ENCODE results near the gene SLC6A20. TPM values are rescaled to one million over a fixed set of nuclear protein-coding genes. Genes with fewer than 3 reads are reported as not detected.

Gene SLC6A20
- total and polyA plus RNA-seq, 2 experiments from 2014 or later, result 0.05 to 0.14 TPM

DNA sequence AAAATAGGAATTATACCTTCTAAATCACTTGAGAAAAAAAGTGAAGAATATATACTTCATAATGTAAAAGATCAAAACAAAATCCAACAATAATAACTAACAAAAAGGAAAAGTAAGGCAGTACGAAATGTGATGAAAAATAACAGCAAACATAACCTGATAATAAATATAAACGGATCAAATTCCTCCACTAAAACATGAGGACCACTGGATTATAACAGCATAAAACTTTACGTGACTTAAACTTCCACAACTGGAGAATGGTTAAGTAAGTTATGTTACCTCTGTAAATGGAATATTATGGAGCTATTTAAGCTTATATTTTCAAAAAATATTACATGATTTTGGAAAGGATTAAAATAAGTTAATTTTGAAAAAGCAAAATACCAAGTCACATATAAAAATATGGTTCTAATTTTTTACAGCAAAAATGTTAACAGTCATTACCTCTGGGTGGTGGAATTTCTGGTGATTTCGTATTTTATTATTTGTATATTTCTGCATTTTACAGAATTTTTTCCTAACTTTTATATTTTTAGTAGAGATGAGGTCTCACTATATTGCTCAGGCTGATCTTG lies 7.0 kb downstream of the SLC6A20 start:
- Histone ChIP-seq H2AFZ (no peak overlapping the region), H3K4me1 (ENCODE audit: insufficient read depth) (peaks cover 5% of the 10 kb centered on the region), H3K27me3 (ENCODE audit: insufficient read depth) (peaks cover 12% of the 10 kb centered on the region), H3K36me3 (ENCODE audit: insufficient read depth) (no peaks in the 10 kb centered on the region), H3K79me2 (replicated peaks; ENCODE audit: insufficient read depth) (no peaks in the 10 kb centered on the region), H3F3A (replicated peaks; ENCODE audit: low read depth) (no peaks in the 10 kb centered on the region), H3K27ac (ENCODE audit: low read depth) (no peak overlapping the region), H3K9me2 (ENCODE audit: insufficient read depth) (0 out of 2 replicates have a peak, but pooled peaks cover 3% of the 10 kb centered on the region), H3K4me3 (no peak overlapping the region), H3K4me2 (no peak overlapping the region), H4K20me1 (replicated peaks; ENCODE audit: insufficient read depth) (no peaks in the 10 kb centered on the region)
- DNase-seq (ENCODE audit: low spot score) (no peak), ATAC-seq (no peak)
- Mint-ChIP-seq H3K9me3 (peaks cover 20% of the 10 kb centered on the region; the same call in 2 of the 3 replicates), H3K4me3 (no peak overlapping the region), H3K4me1 (peaks cover 5% of the 10 kb centered on the region), H3K27ac (no peak overlapping the region), H3K27me3 (ENCODE audit: insufficient read depth, low read depth, poor library complexity) (no peaks in the 10 kb centered on the region), H3K36me3 (ENCODE audit: low read depth) (peaks cover 8% of the 10 kb centered on the region; the same call in 2 of the 3 replicates)
- TF ChIP-seq, protein P1, sequence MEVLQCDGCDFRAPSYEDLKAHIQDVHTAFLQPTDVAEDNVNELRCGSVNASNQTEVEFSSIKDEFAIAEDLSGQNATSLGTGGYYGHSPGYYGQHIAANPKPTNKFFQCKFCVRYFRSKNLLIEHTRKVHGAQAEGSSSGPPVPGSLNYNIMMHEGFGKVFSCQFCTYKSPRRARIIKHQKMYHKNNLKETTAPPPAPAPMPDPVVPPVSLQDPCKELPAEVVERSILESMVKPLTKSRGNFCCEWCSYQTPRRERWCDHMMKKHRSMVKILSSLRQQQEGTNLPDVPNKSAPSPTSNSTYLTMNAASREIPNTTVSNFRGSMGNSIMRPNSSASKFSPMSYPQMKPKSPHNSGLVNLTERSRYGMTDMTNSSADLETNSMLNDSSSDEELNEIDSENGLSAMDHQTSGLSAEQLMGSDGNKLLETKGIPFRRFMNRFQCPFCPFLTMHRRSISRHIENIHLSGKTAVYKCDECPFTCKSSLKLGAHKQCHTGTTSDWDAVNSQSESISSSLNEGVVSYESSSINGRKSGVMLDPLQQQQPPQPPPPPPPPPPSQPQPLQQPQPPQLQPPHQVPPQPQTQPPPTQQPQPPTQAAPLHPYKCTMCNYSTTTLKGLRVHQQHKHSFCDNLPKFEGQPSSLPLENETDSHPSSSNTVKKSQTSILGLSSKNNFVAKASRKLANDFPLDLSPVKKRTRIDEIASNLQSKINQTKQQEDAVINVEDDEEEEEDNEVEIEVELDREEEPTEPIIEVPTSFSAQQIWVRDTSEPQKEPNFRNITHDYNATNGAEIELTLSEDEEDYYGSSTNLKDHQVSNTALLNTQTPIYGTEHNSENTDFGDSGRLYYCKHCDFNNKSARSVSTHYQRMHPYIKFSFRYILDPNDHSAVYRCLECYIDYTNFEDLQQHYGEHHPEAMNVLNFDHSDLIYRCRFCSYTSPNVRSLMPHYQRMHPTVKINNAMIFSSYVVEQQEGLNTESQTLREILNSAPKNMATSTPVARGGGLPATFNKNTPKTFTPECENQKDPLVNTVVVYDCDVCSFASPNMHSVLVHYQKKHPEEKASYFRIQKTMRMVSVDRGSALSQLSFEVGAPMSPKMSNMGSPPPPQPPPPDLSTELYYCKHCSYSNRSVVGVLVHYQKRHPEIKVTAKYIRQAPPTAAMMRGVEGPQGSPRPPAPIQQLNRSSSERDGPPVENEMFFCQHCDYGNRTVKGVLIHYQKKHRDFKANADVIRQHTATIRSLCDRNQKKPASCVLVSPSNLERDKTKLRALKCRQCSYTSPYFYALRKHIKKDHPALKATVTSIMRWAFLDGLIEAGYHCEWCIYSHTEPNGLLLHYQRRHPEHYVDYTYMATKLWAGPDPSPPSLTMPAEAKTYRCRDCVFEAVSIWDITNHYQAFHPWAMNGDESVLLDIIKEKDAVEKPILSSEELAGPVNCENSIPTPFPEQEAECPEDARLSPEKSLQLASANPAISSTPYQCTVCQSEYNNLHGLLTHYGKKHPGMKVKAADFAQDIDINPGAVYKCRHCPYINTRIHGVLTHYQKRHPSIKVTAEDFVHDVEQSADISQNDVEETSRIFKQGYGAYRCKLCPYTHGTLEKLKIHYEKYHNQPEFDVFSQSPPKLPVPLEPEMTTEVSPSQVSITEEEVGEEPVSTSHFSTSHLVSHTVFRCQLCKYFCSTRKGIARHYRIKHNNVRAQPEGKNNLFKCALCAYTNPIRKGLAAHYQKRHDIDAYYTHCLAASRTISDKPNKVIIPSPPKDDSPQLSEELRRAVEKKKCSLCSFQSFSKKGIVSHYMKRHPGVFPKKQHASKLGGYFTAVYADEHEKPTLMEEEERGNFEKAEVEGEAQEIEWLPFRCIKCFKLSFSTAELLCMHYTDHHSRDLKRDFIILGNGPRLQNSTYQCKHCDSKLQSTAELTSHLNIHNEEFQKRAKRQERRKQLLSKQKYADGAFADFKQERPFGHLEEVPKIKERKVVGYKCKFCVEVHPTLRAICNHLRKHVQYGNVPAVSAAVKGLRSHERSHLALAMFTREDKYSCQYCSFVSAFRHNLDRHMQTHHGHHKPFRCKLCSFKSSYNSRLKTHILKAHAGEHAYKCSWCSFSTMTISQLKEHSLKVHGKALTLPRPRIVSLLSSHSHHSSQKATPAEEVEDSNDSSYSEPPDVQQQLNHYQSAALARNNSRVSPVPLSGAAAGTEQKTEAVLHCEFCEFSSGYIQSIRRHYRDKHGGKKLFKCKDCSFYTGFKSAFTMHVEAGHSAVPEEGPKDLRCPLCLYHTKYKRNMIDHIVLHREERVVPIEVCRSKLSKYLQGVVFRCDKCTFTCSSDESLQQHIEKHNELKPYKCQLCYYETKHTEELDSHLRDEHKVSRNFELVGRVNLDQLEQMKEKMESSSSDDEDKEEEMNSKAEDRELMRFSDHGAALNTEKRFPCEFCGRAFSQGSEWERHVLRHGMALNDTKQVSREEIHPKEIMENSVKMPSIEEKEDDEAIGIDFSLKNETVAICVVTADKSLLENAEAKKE (CRISPR knock-in tag; IDR thresholded peaks at IDR 0.05), result no peak
- no peak for TF ChIP-seq NANOG (IDR thresholded peaks at IDR 0.05; ENCODE audit: borderline replicate concordance)
- TF ChIP-seq EZH2 (IDR thresholded peaks at IDR 0.05; ENCODE audit: low read depth, unreplicated experiment), result no peak
- no peak for TF ChIP-seq ZNF331 (CRISPR knock-in tag; IDR thresholded peaks at IDR 0.05; ENCODE audit: low read depth)

DNA sequence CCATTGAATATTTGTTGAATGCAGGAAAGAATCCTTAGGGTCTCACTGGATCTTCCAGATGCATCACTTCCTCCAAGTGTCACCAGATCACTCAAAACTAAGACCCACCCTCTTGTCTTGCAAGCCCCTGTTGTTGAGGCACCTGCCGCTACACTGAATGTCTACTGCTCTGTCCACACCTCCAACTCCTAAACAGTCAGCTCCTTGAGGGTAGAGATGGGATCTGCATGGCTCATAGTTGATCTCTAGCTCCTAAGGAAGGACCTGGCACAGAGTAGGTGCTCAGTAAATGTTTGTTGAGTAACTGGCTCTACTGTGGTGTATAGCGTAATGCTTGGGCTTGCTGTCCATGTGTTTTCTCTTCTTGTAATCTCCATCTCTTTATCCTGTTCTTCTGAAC lies 8.8 kb downstream of the SLC6A20 start:
- no peak overlapping the region for H2AFZ ChIP-seq
- Mint-ChIP-seq H3K4me1 (peaks cover 5% of the 10 kb centered on the region), H3K27me3 (ENCODE audit: insufficient read depth, low read depth, poor library complexity) (no peaks in the 10 kb centered on the region), H3K9me3 (peaks cover 22% of the 10 kb centered on the region; the same call in 2 of the 3 replicates), H3K4me3 (no peak overlapping the region), H3K27ac (no peak overlapping the region), H3K36me3 (ENCODE audit: low read depth) (peaks cover 8% of the 10 kb centered on the region; the same call in 2 of the 3 replicates)
- H4K20me1 ChIP-seq (replicated peaks; ENCODE audit: insufficient read depth), result no peaks in the 10 kb centered on the region
- no peak overlapping the region for H3K27ac ChIP-seq (ENCODE audit: low read depth)
- DNase-seq (ENCODE audit: low spot score) (no peak), ATAC-seq (no peak)
- H3K27me3 ChIP-seq (ENCODE audit: insufficient read depth), result no peaks in the 10 kb centered on the region
- H3K79me2 ChIP-seq (replicated peaks; ENCODE audit: insufficient read depth), result no peaks in the 10 kb centered on the region
- no peak overlapping the region for H3K4me2 ChIP-seq
- TF ChIP-seq CREB1 (CRISPR knock-in tag; IDR thresholded peaks at IDR 0.05; ENCODE audit: low read depth) (no peak), JUNB (IDR thresholded peaks at IDR 0.05; ENCODE audit: unreplicated experiment) (no peak), ZNF331 (CRISPR knock-in tag; IDR thresholded peaks at IDR 0.05; ENCODE audit: low read depth) (no peak)
- H3F3A ChIP-seq (replicated peaks; ENCODE audit: low read depth), result no peaks in the 10 kb centered on the region
- H3K9me2 ChIP-seq (ENCODE audit: insufficient read depth), result 0 out of 2 replicates have a peak, but pooled peaks cover 6% of the 10 kb centered on the region
- H3K4me3 ChIP-seq, result no peak overlapping the region
- H3K4me1 ChIP-seq (ENCODE audit: insufficient read depth), result peaks cover 5% of the 10 kb centered on the region
- H3K36me3 ChIP-seq (ENCODE audit: insufficient read depth), result no peaks in the 10 kb centered on the region
